PC-9 (cell line): Measurements from ENCODE around the gene EWSR1. TPM values are rescaled to one million over a fixed set of nuclear protein-coding genes. Genes with fewer than 3 reads are reported as not detected.

ENCODE experiments used
- BruUV-seq: library from RNA; stranded (reverse); fragments of 400-500 nt; replicated peaks from 2 replicates; lab custom pipeline; 2021; lab: Mats Ljungman, UMichigan
- CTCF ChIA-PET: fragments of 300-600 bp; sonication (Branson Sonifier 250); formaldehyde crosslinking; loops from one replicate; lab custom pipeline; 2022; ENCODE audit warnings: antibody characterized with exemption; lab: Charles Lee
- POLR2A ChIA-PET: fragments of 300-600 bp; sonication (Branson Sonifier 250); formaldehyde crosslinking; loops from one replicate; lab custom pipeline; 2022; ENCODE audit warnings: antibody characterized with exemption; ENCODE audit not compliant: unreplicated experiment; lab: Charles Lee
- DNase-seq, 2 experiments: peaks; one replicate each; pipeline versions ENCODE4 v3.0.0 to v3.0.0-alpha.2; 2015 to 2022; ENCODE audit warnings: mixed read lengths in 1 of 2
- H2AFZ ChIP-seq: fragments of 200-600 bp; sonication (generic); 2 replicates; pipeline ENCODE4 v1.8.1; 2017; ENCODE audit warnings: antibody characterized with exemption
- H3F3A ChIP-seq: fragments of 200-600 bp; sonication (generic); 2 replicates; pipeline ENCODE4 v1.8.1; 2017; ENCODE audit warnings: antibody characterized with exemption, mild to moderate bottlenecking, low read depth; ENCODE audit not compliant: insufficient read depth
- H3K27ac ChIP-seq: fragments of 200-600 bp; sonication (generic); 2 replicates; pipeline ENCODE4 v1.6.1; 2016; ENCODE audit warnings: mixed run types
- H3K27me3 ChIP-seq: fragments of 200-600 bp; sonication (generic); 2 replicates; pipeline ENCODE4 v1.6.1; 2016; ENCODE audit warnings: low read depth, mixed run types; ENCODE audit not compliant: insufficient read depth
- H3K36me3 ChIP-seq: fragments of 200-600 bp; sonication (generic); 2 replicates; pipeline ENCODE4 v1.6.1; 2016; ENCODE audit warnings: low read depth, mixed run types
- H3K4me1 ChIP-seq: fragments of 200-600 bp; sonication (generic); replicated peaks from 2 replicates; pipeline ENCODE4 v1.6.1; 2016; ENCODE audit warnings: mixed run types; ENCODE audit not compliant: insufficient read depth
- H3K4me2 ChIP-seq: fragments of 200-600 bp; sonication (generic); 2 replicates; pipeline ENCODE4 v1.6.1; 2017; ENCODE audit warnings: mixed run types
- H3K4me3 ChIP-seq: fragments of 200-600 bp; sonication (generic); 2 replicates; pipeline ENCODE4 v1.6.1; 2016; ENCODE audit warnings: mixed run types
- H3K79me2 ChIP-seq: fragments of 200-600 bp; sonication (generic); 2 replicates; pipeline ENCODE4 v1.6.1; 2017; ENCODE audit warnings: low read depth, mixed run types
- H3K9me2 ChIP-seq: fragments of 200-600 bp; sonication (generic); 2 replicates; pipeline ENCODE4 v1.8.1; 2017; ENCODE audit warnings: mild to moderate bottlenecking; ENCODE audit not compliant: insufficient read depth
- H3K9me3 ChIP-seq: fragments of 200-600 bp; sonication (generic); 2 replicates; pipeline ENCODE4 v1.8.1; 2016; ENCODE audit warnings: low read depth; ENCODE audit not compliant: insufficient read depth
- H4K20me1 ChIP-seq: fragments of 200-600 bp; sonication (generic); 2 replicates; pipeline ENCODE4 v1.8.1; 2017; ENCODE audit not compliant: insufficient read depth
- CTCF ChIP-seq: fragments of 200-600 bp; sonication (generic); conservative IDR thresholded peaks from 2 replicates; pipeline ENCODE4 v1.6.1; 2017; ENCODE audit warnings: mixed run types, antibody characterized with exemption, mild to moderate bottlenecking, moderate library complexity
- EZH2 ChIP-seq: fragments of 200-600 bp; sonication (generic); IDR thresholded peaks from 2 replicates; pipeline ENCODE4 v1.8.0; 2017; ENCODE audit warnings: antibody characterized with exemption, low read depth
- intact Hi-C: fragments of 100-400 bp; cut with micrococcal nuclease; formaldehyde crosslinking; loops from one replicate; pipeline ENCODE4 v1.10.0; 2022; ENCODE audit not compliant: unreplicated experiment
- total RNA-seq: library from RNA; stranded (reverse); gene quantifications from 2 replicates; pipeline ENCODE4 v1.2.3, GENCODE V29; 2021

The EWSR1 gene
- total RNA-seq, 1 experiment from 2014 or later, result 200 TPM

DNA sequence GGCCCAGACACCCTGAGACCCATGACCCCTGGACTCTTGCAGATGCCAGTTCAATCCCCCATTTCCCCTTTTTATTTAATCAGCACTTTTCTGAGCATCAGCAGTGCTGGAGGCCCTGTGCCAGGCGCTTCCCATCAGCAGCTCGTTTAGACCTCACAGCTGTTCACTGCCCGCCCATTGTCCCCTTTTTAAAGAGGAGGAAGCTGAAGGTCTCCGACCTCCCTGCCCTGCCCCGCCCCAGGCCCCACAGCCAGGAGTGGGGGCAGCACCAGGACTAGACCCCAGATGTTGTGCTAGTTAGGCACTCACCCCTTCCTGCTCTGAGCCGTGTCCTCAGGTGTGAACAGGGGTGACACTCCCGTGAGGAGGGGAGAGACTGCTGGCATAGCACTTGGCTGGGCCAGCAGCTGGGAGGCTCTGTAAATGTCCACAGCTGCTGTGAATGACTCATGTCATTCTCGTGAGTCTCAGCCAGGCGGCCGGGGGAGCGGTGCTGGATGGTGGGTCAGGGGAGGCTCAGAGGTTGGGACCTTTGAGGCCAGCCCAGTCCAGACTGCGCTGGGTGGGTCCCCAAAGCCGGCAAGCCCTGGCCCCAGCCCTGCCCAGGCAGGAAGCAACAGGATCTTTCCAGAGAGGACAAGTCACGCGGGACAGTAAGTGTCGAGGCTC lies 42.5 kb upstream of the EWSR1 start:
- Histone ChIP-seq H3F3A (no peaks in the 10 kb centered on the region), H4K20me1 (no peaks in the 10 kb centered on the region), H3K27me3 (0 out of 2 replicates have a peak, but pooled peaks cover 7% of the 10 kb centered on the region), H3K79me2 (no peaks in the 10 kb centered on the region), H3K4me2 (no peak overlapping the region), H3K4me3 (no peak overlapping the region), H2AFZ (no peak overlapping the region), H3K9me3 (no peaks in the 10 kb centered on the region), H3K36me3 (no peaks in the 10 kb centered on the region), H3K4me1 (no peaks in the 10 kb centered on the region), H3K9me2 (no peaks in the 10 kb centered on the region), H3K27ac (no peak overlapping the region)
- BruUV-seq, result no TSS peak
- ChIA-PET POLR2A (no interaction called here), CTCF (no interaction called here)
- intact Hi-C loops, result no loop called here
- TF ChIP-seq EZH2 (no peak), CTCF (no peak)
- DNase-seq, result no peak

DNA sequence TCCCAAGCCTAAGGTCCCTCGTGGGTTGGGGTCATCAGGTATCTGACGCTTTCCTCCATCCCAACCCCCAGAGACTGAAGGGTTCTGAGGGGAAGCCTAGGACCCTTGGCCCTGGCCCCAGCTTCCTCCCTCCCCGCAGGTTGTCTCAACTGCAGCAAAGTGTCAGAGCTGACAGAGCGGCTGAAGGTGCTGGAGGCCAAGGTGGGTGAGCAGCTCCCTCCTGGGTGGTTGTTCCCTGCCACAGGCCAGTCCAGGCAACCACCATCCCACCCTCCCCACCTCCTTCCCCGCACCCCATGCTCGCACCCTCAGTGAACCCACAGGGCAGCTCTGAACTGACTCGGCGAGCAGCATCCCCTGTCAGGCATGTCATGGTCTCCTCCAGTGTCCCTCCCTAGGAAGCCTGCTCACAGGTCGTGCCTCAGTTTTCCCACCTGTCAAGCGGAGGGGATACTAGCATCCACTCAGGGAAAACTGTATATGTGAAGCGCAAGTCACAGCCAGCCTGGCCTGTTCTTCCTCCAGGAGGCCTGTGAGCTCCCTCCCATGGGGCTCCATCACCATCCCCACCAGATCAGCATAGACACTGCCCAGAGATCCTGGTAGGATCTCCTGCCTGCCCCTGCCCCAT lies 41.6 kb upstream of the EWSR1 start:
- no peaks in the 10 kb centered on the region for H3K79me2 ChIP-seq
- no peak overlapping the region for H3K27ac ChIP-seq
- H3K9me3 ChIP-seq, result no peaks in the 10 kb centered on the region
- no TSS peak for BruUV-seq
- DNase-seq, result no peak
- TF ChIP-seq CTCF (no peak), EZH2 (no peak)
- H3K27me3 ChIP-seq, result 0 out of 2 replicates have a peak, but pooled peaks cover 7% of the 10 kb centered on the region
- H3K4me1 ChIP-seq, result no peaks in the 10 kb centered on the region
- no peaks in the 10 kb centered on the region for H3K36me3 ChIP-seq
- intact Hi-C loops, result no loop called here
- H3F3A ChIP-seq, result no peaks in the 10 kb centered on the region
- ChIA-PET CTCF (no interaction called here), POLR2A (no interaction called here)
- H3K4me2 ChIP-seq, result no peak overlapping the region
- no peak overlapping the region for H3K4me3 ChIP-seq
- H4K20me1 ChIP-seq, result no peaks in the 10 kb centered on the region
- no peaks in the 10 kb centered on the region for H3K9me2 ChIP-seq
- no peak overlapping the region for H2AFZ ChIP-seq

GRCh38 chr22:29230972-29231875 lies 36.8 kb upstream of the EWSR1 start:
- DNase-seq, result no peak
- Histone ChIP-seq H3F3A (no peaks in the 10 kb centered on the region), H3K27ac (no peak overlapping the region), H2AFZ (no peak overlapping the region), H4K20me1 (no peaks in the 10 kb centered on the region), H3K9me3 (no peaks in the 10 kb centered on the region), H3K9me2 (no peaks in the 10 kb centered on the region), H3K4me2 (no peak overlapping the region), H3K27me3 (no peaks in the 10 kb centered on the region), H3K4me1 (no peaks in the 10 kb centered on the region), H3K36me3 (no peaks in the 10 kb centered on the region), H3K79me2 (no peaks in the 10 kb centered on the region), H3K4me3 (no peak overlapping the region)
- no TSS peak for BruUV-seq
- ChIA-PET POLR2A (no interaction called here), CTCF (no interaction called here)
- intact Hi-C loops, result no loop called here
- TF ChIP-seq EZH2 (no peak), CTCF (no peak)
